ENCODE measurements around the gene GMDS.
A peak's percentile ranks its signal among the peaks of the same experiment; 100 is the strongest.

The GMDS gene

GRCh38 chr6:1917626-1918371, 327.6 kb downstream of the GMDS start:
- peak; percentile 67 for DNase-seq

GRCh38 chr6:1916334-1917070, 328.9 kb downstream of the GMDS start:
- DNase-seq, result no peak

GRCh38 chr6:1915226-1915625, 330.2 kb downstream of the GMDS start:
- no peak for DNase-seq

GRCh38 chr6:1913577-1913976, 331.8 kb downstream of the GMDS start:
- DNase-seq, result no peak

- no peak for DNase-seq
Measured at GRCh38 chr6:1912731-1913130, 332.7 kb downstream of the GMDS start.

- peak; percentile 32 for DNase-seq
Measured at GRCh38 chr6:1911474-1911873, 333.9 kb downstream of the GMDS start.

- no peak for DNase-seq
Measured at GRCh38 chr6:1910621-1911407, 334.6 kb downstream of the GMDS start.

- no peak for DNase-seq
Measured at GRCh38 chr6:1908784-1909183, 336.6 kb downstream of the GMDS start.

GRCh38 chr6:1906609-1907008, 338.8 kb downstream of the GMDS start:
- DNase-seq, result no peak

GRCh38 chr6:1906014-1906413, 339.4 kb downstream of the GMDS start:
- DNase-seq, result no peak

- DNase-seq, result no peak
Measured at GRCh38 chr6:1904898-1905297, 340.5 kb downstream of the GMDS start.

GRCh38 chr6:1904466-1904799, 341.0 kb downstream of the GMDS start:
- no peak for DNase-seq

GRCh38 chr6:1903780-1904465, 341.5 kb downstream of the GMDS start:
- no peak for DNase-seq

- DNase-seq, result peak; percentile 72
Measured at GRCh38 chr6:1901556-1901955, 343.8 kb downstream of the GMDS start.

GRCh38 chr6:1896897-1897296, 348.5 kb downstream of the GMDS start:
- no peak for DNase-seq

- DNase-seq, result no peak
Measured at GRCh38 chr6:1895721-1896120, 349.7 kb downstream of the GMDS start.

GRCh38 chr6:1894954-1895353, 350.5 kb downstream of the GMDS start:
- DNase-seq, result no peak

GRCh38 chr6:1893470-1894130, 351.8 kb downstream of the GMDS start:
- peak; percentile 45 for DNase-seq

GRCh38 chr6:1892716-1893115, 352.7 kb downstream of the GMDS start:
- DNase-seq, result no peak

GRCh38 chr6:1890987-1891386, 354.4 kb downstream of the GMDS start:
- DNase-seq, result no peak

- DNase-seq, result no peak
Measured at GRCh38 chr6:1890071-1890470, 355.3 kb downstream of the GMDS start.

- DNase-seq, result no peak
Measured at GRCh38 chr6:1885576-1886011, 359.8 kb downstream of the GMDS start.

GRCh38 chr6:1884313-1884712, 361.1 kb downstream of the GMDS start:
- no peak for DNase-seq
